ENCODE measurements around the gene NRDC. TPM values are rescaled to one million over a fixed set of nuclear protein-coding genes. Genes with fewer than 3 reads are reported as not detected.

The NRDC gene
- total and polyA plus RNA-seq, 9 of the 15 experiments (the other 6 are each of a cell fraction or from before 2014, with no cell fraction given) = 102 to 371 (median 201) TPM

DNA sequence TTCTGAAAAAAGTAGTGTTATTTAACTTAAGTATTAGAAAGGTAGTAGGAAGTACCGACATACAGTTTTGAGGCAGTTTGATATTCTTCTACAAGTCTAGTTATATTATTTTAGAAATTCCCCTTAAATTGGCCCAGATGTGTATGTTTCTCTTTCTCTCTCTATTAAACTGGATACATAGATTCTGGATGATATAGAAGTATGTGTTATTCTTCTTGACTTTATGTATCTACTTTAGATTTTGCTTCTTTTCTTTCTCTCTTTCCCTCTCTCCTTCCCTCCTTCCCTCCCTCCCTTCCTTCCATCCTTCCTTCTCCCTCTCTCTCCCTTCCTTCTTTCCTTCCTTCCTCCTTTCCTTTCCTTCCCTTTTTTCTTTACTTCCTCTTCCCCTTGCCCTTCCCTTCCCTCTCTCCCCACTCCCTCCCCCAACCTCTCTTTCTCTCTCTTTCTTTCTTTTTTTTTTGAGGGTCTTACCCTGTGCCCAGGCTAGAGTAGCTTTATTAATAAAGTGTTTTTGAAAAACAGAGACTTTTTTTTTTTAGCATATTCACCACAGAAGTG is 137.3 kb downstream of the NRDC start (continued):
- TF ChIP-seq, protein P1, sequence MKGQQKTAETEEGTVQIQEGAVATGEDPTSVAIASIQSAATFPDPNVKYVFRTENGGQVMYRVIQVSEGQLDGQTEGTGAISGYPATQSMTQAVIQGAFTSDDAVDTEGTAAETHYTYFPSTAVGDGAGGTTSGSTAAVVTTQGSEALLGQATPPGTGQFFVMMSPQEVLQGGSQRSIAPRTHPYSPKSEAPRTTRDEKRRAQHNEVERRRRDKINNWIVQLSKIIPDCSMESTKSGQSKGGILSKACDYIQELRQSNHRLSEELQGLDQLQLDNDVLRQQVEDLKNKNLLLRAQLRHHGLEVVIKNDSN (CRISPR knock-in tag; IDR thresholded peaks at IDR 0.05) = no peak
- TF ChIP-seq HNRNPUL1 (IDR thresholded peaks at IDR 0.05; ENCODE audit: low read length) = no peak
- TF ChIP-seq RBM34 (IDR thresholded peaks at IDR 0.05; ENCODE audit: borderline replicate concordance, insufficient read depth, low read length) = no peak
- no peak for TF ChIP-seq RB1 (IDR thresholded peaks at IDR 0.05; ENCODE audit: low read depth)
- TF ChIP-seq ZBTB17 (CRISPR knock-in tag; IDR thresholded peaks at IDR 0.05) = no peak
- TF ChIP-seq, protein P2, sequence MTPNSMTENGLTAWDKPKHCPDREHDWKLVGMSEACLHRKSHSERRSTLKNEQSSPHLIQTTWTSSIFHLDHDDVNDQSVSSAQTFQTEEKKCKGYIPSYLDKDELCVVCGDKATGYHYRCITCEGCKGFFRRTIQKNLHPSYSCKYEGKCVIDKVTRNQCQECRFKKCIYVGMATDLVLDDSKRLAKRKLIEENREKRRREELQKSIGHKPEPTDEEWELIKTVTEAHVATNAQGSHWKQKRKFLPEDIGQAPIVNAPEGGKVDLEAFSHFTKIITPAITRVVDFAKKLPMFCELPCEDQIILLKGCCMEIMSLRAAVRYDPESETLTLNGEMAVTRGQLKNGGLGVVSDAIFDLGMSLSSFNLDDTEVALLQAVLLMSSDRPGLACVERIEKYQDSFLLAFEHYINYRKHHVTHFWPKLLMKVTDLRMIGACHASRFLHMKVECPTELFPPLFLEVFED (CRISPR knock-in tag; conservative IDR thresholded peaks at IDR 0.05) = peak; percentile 89; the same call in 1 of the 2 replicates
- no peak for TF ChIP-seq ZNF3 (CRISPR knock-in tag; IDR thresholded peaks at IDR 0.05)
- TF ChIP-seq BACH1 (tag; IDR thresholded peaks at IDR 0.05) = no peak
- TF ChIP-seq HNRNPLL (IDR thresholded peaks at IDR 0.05; ENCODE audit: low read depth, low read length, poor library complexity, severe bottlenecking) = no peak
- TF ChIP-seq PYGO2 (tag; IDR thresholded peaks at IDR 0.05) = no peak
- no peak for TF ChIP-seq ZFPM2 (CRISPR knock-in tag; IDR thresholded peaks at IDR 0.05)
- no peak for TF ChIP-seq ZBTB7A (IDR thresholded peaks at IDR 0.05; ENCODE audit: borderline replicate concordance, control insufficient read depth, low read depth, low read length)
- no peak; the same call in 1 of the 2 replicates for TF ChIP-seq THRAP3 (IDR thresholded peaks at IDR 0.05; ENCODE audit: borderline replicate concordance)
- TF ChIP-seq, protein P3, sequence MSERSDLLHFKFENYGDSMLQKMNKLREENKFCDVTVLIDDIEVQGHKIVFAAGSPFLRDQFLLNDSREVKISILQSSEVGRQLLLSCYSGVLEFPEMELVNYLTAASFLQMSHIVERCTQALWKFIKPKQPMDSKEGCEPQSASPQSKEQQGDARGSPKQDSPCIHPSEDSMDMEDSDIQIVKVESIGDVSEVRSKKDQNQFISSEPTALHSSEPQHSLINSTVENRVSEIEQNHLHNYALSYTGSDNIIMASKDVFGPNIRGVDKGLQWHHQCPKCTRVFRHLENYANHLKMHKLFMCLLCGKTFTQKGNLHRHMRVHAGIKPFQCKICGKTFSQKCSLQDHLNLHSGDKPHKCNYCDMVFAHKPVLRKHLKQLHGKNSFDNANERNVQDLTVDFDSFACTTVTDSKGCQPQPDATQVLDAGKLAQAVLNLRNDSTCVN (CRISPR knock-in tag; IDR thresholded peaks at IDR 0.05) = peak; percentile 89; the same call in 1 of the 2 replicates
- TF ChIP-seq ZNF764 (CRISPR knock-in tag; IDR thresholded peaks at IDR 0.05; ENCODE audit: low read depth) = no peak
- TF ChIP-seq, protein P4, sequence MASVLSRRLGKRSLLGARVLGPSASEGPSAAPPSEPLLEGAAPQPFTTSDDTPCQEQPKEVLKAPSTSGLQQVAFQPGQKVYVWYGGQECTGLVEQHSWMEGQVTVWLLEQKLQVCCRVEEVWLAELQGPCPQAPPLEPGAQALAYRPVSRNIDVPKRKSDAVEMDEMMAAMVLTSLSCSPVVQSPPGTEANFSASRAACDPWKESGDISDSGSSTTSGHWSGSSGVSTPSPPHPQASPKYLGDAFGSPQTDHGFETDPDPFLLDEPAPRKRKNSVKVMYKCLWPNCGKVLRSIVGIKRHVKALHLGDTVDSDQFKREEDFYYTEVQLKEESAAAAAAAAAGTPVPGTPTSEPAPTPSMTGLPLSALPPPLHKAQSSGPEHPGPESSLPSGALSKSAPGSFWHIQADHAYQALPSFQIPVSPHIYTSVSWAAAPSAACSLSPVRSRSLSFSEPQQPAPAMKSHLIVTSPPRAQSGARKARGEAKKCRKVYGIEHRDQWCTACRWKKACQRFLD (CRISPR knock-in tag; IDR thresholded peaks at IDR 0.05) = no peak
- TF ChIP-seq TSC22D4 (tag; IDR thresholded peaks at IDR 0.05) = 0 out of 2 replicates have a peak, but pooled peaks have one; percentile 55
- no peak for TF ChIP-seq TBL1XR1 (IDR thresholded peaks at IDR 0.05; ENCODE audit: low read length in 2 of 2)
- TF ChIP-seq, protein P5, sequence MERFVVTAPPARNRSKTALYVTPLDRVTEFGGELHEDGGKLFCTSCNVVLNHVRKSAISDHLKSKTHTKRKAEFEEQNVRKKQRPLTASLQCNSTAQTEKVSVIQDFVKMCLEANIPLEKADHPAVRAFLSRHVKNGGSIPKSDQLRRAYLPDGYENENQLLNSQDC (CRISPR knock-in tag; IDR thresholded peaks at IDR 0.05) = no peak
- no peak for TF ChIP-seq FOXA1 (IDR thresholded peaks at IDR 0.05; ENCODE audit: borderline replicate concordance)
- TF ChIP-seq ZSCAN32 (CRISPR knock-in tag; IDR thresholded peaks at IDR 0.05) = no peak
- TF ChIP-seq, protein P6, sequence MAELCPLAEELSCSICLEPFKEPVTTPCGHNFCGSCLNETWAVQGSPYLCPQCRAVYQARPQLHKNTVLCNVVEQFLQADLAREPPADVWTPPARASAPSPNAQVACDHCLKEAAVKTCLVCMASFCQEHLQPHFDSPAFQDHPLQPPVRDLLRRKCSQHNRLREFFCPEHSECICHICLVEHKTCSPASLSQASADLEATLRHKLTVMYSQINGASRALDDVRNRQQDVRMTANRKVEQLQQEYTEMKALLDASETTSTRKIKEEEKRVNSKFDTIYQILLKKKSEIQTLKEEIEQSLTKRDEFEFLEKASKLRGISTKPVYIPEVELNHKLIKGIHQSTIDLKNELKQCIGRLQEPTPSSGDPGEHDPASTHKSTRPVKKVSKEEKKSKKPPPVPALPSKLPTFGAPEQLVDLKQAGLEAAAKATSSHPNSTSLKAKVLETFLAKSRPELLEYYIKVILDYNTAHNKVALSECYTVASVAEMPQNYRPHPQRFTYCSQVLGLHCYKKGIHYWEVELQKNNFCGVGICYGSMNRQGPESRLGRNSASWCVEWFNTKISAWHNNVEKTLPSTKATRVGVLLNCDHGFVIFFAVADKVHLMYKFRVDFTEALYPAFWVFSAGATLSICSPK (IDR thresholded peaks at IDR 0.05; ENCODE audit: borderline replicate concordance) = no peak
- 0 out of 2 replicates have a peak, but pooled peaks have one; percentile 24 for TF ChIP-seq YBX1 (IDR thresholded peaks at IDR 0.05)
